SU-DHL-6 (cell line): Measurements from ENCODE around the gene AFAP1.

Experiments used
- EZH2phosphoT487 ChIP-seq: fragments of 200-600 bp; sonication (generic), shearing (Covaris generic); conservative IDR thresholded peaks from 2 replicates; pipeline ENCODE4 v1.6.1; 2018; ENCODE audit warnings: mild to moderate bottlenecking, antibody characterized with exemption, low read length, moderate library complexity, mixed read lengths
- TF ChIP-seq, protein P1 (sequence below): fragments of 200-600 bp; sonication (generic); IDR thresholded peaks from one replicate; pipeline ENCODE4 v1.5.1; 2017; ENCODE audit warnings: antibody characterized with exemption, mild to moderate bottlenecking, low read length, moderate library complexity; ENCODE audit not compliant: insufficient read depth, poor library complexity, severe bottlenecking

DNA sequence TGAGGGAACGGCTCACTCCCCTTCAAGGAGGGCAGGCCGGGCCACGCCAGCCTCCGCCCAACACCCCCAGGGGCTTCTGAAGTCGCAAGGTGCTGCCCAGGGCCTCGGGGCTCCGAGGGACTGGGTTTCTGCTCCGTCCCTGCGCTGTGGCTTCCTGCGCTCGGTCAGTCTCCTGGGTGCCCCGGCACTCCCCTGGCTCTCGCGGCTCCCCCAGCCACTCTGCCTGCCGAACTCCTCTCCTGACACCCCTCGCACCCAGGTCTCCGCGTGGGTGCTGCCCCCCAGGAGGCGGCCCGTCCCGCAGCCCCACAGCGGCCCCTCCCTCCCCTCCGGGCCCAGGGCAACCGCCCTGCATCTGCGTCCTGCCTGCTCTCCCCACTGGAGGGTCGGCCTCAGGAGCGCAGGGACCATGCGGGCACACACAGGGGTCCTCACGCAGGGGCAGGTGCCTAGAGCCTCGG, 151.9 kb downstream of the AFAP1 start:
- TF ChIP-seq, protein P1, sequence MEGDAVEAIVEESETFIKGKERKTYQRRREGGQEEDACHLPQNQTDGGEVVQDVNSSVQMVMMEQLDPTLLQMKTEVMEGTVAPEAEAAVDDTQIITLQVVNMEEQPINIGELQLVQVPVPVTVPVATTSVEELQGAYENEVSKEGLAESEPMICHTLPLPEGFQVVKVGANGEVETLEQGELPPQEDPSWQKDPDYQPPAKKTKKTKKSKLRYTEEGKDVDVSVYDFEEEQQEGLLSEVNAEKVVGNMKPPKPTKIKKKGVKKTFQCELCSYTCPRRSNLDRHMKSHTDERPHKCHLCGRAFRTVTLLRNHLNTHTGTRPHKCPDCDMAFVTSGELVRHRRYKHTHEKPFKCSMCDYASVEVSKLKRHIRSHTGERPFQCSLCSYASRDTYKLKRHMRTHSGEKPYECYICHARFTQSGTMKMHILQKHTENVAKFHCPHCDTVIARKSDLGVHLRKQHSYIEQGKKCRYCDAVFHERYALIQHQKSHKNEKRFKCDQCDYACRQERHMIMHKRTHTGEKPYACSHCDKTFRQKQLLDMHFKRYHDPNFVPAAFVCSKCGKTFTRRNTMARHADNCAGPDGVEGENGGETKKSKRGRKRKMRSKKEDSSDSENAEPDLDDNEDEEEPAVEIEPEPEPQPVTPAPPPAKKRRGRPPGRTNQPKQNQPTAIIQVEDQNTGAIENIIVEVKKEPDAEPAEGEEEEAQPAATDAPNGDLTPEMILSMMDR = no peak
- TF ChIP-seq EZH2phosphoT487 = no peak
